H1 (cell line): ENCODE data around the gene SENP3. TPM values are rescaled to one million over a fixed set of nuclear protein-coding genes. Genes with fewer than 3 reads are reported as not detected.

Experiments
- ASH2L ChIP-seq: fragments of 200-600, 300-600 bp; sonication (generic); IDR thresholded peaks from one replicate; pipeline ENCODE4 v1.7.1; 2017; ENCODE audit warnings: low read length
- ATF2 ChIP-seq: IDR thresholded peaks from 2 replicates; pipeline ENCODE4 v1.6.1; 2012; ENCODE audit warnings: low read length, inconsistent platforms
- BRCA1 ChIP-seq: IDR thresholded peaks from 2 replicates; pipeline ENCODE4 v1.6.1; 2012; ENCODE audit warnings: low read depth, low read length, improper control_type of control experiment
- CBX5 ChIP-seq: fragments of 300-800, 300-1000 bp; sonication (generic); IDR thresholded peaks from 2 replicates; pipeline ENCODE4 v1.7.1; 2016; ENCODE audit warnings: antibody characterized with exemption, low read length, low read depth
- CHD1 ChIP-seq: IDR thresholded peaks from 2 replicates; pipeline ENCODE4 v1.6.1; 2012; ENCODE audit warnings: low read depth, low read length, improper control_type of control experiment
- EZH2 ChIP-seq: fragments of 200-600 bp; sonication (generic); IDR thresholded peaks from 2 replicates; pipeline ENCODE4 v1.7.1; 2012; ENCODE audit warnings: low read depth, mild to moderate bottlenecking, moderate library complexity, low read length, inconsistent platforms; ENCODE audit not compliant: severe bottlenecking
- FOSL1 ChIP-seq: IDR thresholded peaks from 2 replicates; pipeline ENCODE4 v1.6.1; 2011; ENCODE audit warnings: mild to moderate bottlenecking, low read depth, low read length, moderate library complexity; ENCODE audit not compliant: insufficient read depth
- GABPA ChIP-seq: IDR thresholded peaks from 2 replicates; pipeline ENCODE4 v1.6.1; 2011; ENCODE audit warnings: mild to moderate bottlenecking, low read length, moderate library complexity, borderline replicate concordance; ENCODE audit not compliant: insufficient read depth
- GTF2F1 ChIP-seq: IDR thresholded peaks from 2 replicates; pipeline ENCODE4 v1.6.1; 2012; ENCODE audit warnings: low read depth, low read length, improper control_type of control experiment, borderline replicate concordance
- HDAC2 ChIP-seq, 2 experiments: fragments of 300-600 bp in 1 of 2; sonication (generic) in 1 of 2; IDR thresholded peaks; 2 replicates each; pipeline ENCODE4 v1.6.1; 2011 to 2012; ENCODE audit warnings: low read depth in 2 of 2, low read length in 2 of 2, mild to moderate bottlenecking in 2 of 2, moderate library complexity in 2 of 2, borderline replicate concordance in 1 of 2, inconsistent platforms in 1 of 2
- KDM4A ChIP-seq: IDR thresholded peaks from one replicate; pipeline ENCODE4 v1.7.1; 2012; ENCODE audit warnings: low read depth, mild to moderate bottlenecking, moderate library complexity, low read length, inconsistent platforms; ENCODE audit not compliant: severe bottlenecking
- NANOG ChIP-seq: IDR thresholded peaks from 2 replicates; pipeline ENCODE4 v1.6.1; 2011; ENCODE audit warnings: low read length, low read depth, mild to moderate bottlenecking, inconsistent platforms; ENCODE audit not compliant: insufficient read depth, poor library complexity, severe bottlenecking
- PHF8 ChIP-seq: fragments of 200-600 bp; sonication (generic); conservative IDR thresholded peaks from 2 replicates; pipeline ENCODE4 v1.7.1; 2012; ENCODE audit warnings: low read depth, mild to moderate bottlenecking, inconsistent platforms, low read length, moderate library complexity
- RNF2 ChIP-seq: fragments of 200-900, 300-1000 bp; sonication (generic); IDR thresholded peaks from 2 replicates; pipeline ENCODE4 v1.7.1; 2016; ENCODE audit warnings: borderline replicate concordance, low read depth, mild to moderate bottlenecking, antibody characterized with exemption, low read length; ENCODE audit not compliant: poor library complexity, severe bottlenecking; ENCODE audit errors: missing control alignments
- SP1 ChIP-seq: IDR thresholded peaks from 2 replicates; pipeline ENCODE4 v1.6.1; 2011; ENCODE audit warnings: low read depth, low read length
- SP2 ChIP-seq: IDR thresholded peaks from 2 replicates; pipeline ENCODE4 v1.6.1; 2012; ENCODE audit warnings: mild to moderate bottlenecking, low read length, inconsistent platforms
- TEAD4 ChIP-seq: IDR thresholded peaks from 2 replicates; pipeline ENCODE4 v1.6.1; 2012; ENCODE audit warnings: low read depth, low read length, inconsistent platforms, mixed read lengths
- polyA plus RNA-seq, 7 experiments: library from polyadenylated mRNA; depleted of rRNA in 3 of 7; stranded (reverse) in 5 of 7; unstranded in 2 of 7; fragments of >200 nt in 5 of 7; fragments of 200-250 nt in 2 of 7; gene quantifications; 1 replicate in 5 of 7; 2 replicates in 1 of 7; 4 replicates in 1 of 7; pipeline versions ENCODE4 v1.2.1 to v1.2.3, GENCODE V29; 2011 to 2013; ENCODE audit warnings: missing spikeins in 2 of 7, mixed read lengths in 2 of 7
- total RNA-seq: library from RNA; stranded (reverse); fragmentation: NEBNext Ultra II Directional; extraction: Animal tissue kit (Norgen Biotek cat#: 25700); gene quantifications from 2 replicates; pipeline ENCODE4 v1.2.1, GENCODE V29; 2021
- TF ChIP-seq, protein P1 (sequence below): IDR thresholded peaks from 2 replicates; pipeline ENCODE4 v1.6.1; 2011; ENCODE audit warnings: low read length, improper control_type of control experiment

The SENP3 gene
- total and polyA plus RNA-seq, 2 of the 8 experiments (the other 6 are each of a cell fraction or from before 2014, with no cell fraction given), result 86.2 to 129 TPM

DNA sequence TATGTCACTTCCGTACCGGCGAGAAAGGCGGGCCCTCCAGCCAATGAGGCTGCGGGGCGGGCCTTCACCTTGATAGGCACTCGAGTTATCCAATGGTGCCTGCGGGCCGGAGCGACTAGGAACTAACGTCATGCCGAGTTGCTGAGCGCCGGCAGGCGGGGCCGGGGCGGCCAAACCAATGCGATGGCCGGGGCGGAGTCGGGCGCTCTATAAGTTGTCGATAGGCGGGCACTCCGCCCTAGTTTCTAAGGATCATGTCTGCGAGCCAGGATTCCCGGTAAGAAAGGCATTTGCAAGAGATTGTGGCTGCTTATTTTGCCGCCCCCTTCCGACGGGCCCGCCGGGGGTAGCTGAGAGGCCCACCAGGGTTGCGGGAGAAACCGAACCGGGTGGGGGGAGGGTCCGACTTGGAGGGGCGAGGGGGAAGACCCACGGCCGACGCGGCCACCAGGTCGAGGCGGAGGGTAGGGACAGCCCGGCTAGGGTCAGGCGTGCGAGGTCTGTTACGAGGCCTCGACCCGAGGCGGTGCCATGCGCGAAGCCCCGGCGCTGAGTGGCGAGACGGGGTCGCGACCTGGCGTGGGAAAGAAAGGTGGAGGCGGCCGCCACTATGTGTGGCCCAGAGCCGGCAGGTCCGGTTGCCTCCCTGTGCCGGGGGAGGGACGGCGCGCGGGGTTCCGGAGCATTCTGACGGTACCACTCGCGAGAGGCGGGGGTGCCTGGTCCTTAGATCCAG, 11.0 kb downstream of the SENP3 start (continued):
- no peak for TF ChIP-seq FOSL1
- TF ChIP-seq CBX5, result no peak
- TF ChIP-seq NANOG, result no peak
- peak; percentile 97 for TF ChIP-seq GTF2F1
- TF ChIP-seq GABPA, result peak; percentile 79; the same call in 1 of the 2 replicates
- TF ChIP-seq HDAC2 (IDR thresholded peaks at IDR 0.05; ENCODE audit: borderline replicate concordance in 1 of 2, low read depth in 2 of 2, low read length in 2 of 2), result no peak
- TF ChIP-seq, protein P1, sequence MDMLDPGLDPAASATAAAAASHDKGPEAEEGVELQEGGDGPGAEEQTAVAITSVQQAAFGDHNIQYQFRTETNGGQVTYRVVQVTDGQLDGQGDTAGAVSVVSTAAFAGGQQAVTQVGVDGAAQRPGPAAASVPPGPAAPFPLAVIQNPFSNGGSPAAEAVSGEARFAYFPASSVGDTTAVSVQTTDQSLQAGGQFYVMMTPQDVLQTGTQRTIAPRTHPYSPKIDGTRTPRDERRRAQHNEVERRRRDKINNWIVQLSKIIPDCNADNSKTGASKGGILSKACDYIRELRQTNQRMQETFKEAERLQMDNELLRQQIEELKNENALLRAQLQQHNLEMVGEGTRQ, result no peak
- peak; percentile 44 for TF ChIP-seq ASH2L
- no peak for TF ChIP-seq KDM4A
- TF ChIP-seq TEAD4, result no peak
- TF ChIP-seq BRCA1, result no peak
- peak; percentile 99 for TF ChIP-seq SP1
- TF ChIP-seq CHD1, result peak; percentile 70; the same call in 1 of the 2 replicates
- no peak for TF ChIP-seq EZH2
- peak; percentile 96 for TF ChIP-seq SP2
- no peak for TF ChIP-seq RNF2
- TF ChIP-seq ATF2, result peak; percentile 56
- TF ChIP-seq PHF8, result peak; percentile 96
